Measurements from ENCODE around the gene CCDC196.

DNA sequence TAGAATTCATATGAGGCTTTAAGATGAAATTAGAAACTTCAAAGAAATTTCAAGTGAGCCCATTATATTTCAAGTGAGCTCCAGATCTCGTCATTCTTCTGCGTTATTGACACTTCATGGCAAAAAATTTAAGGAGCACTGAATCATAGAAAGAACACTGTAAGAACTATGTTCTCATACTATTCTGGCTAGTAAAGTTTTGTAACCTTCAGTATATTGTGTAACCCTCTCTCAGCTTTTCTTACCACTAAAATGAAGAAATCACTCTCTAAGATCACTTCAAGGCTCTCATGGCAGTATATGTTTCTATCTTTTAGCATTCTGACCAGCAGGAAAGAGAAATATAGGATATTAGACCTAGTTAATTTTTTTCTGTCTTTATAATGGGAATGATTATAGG lies 28.0 kb downstream of the CCDC196 start:
- TF ChIP-seq CTCF (conservative IDR thresholded peaks at IDR 0.05 in 1 of 2, IDR thresholded peaks at IDR 0.05 in 1 of 2; ENCODE audit: extremely low read depth in 1 of 2, insufficient read depth in 1 of 2, low read depth in 1 of 2, low read length in 2 of 2) = no peak
- no peak for TF ChIP-seq EZH2 (IDR thresholded peaks at IDR 0.05; ENCODE audit: borderline replicate concordance, low read length)

All from mammary epithelial cell (primary cell).